Stimulated activated CD8-positive, alpha-beta memory T cell treated with anti-CD3 and anti-CD28 coated beads, Interleukin-4, amount 100 ng/mL, for 4 hours (primary cell): ENCODE measurements around the gene CACTIN.
"Not testable (repeated sequence)": the region's sequence is repeated elsewhere in the genome, so short reads cannot be mapped to it uniquely, and the experiment has no call there.

Source experiments
- DNase-seq, 2 donors: peaks; one replicate each; pipeline ENCODE4 v3.0.0-alpha.2; 2020; ENCODE audit warnings: low read depth in 2 of 2, low spot score in 1 of 2

CACTIN gene

GRCh38 chr19:3628766-3629165 lies 2.2 kb upstream of the CACTIN start:
- DNase-seq: not testable (repeated sequence)

GRCh38 chr19:3627351-3627723 lies 747 bp upstream of the CACTIN start:
- DNase-seq: no peak

- no peak for DNase-seq
Observed at GRCh38 chr19:3625996-3626472, 556 bp downstream of the CACTIN start.

- no peak for DNase-seq
Observed at GRCh38 chr19:3623716-3624115, 2.9 kb downstream of the CACTIN start.

- DNase-seq: no peak
Observed at GRCh38 chr19:3622224-3622623, 4.4 kb downstream of the CACTIN start.

- DNase-seq: no peak
Observed at GRCh38 chr19:3621689-3622088, 4.9 kb downstream of the CACTIN start.

- DNase-seq: no peak
Observed at GRCh38 chr19:3620817-3621547, 5.6 kb downstream of the CACTIN start.

GRCh38 chr19:3620145-3620816 lies 6.3 kb downstream of the CACTIN start:
- no peak for DNase-seq

- DNase-seq: no peak
Observed at GRCh38 chr19:3619631-3620012, 7.0 kb downstream of the CACTIN start.

GRCh38 chr19:3618811-3619630 lies 7.6 kb downstream of the CACTIN start:
- no peak for DNase-seq

- no peak for DNase-seq
Observed at GRCh38 chr19:3618144-3618810, 8.3 kb downstream of the CACTIN start.

GRCh38 chr19:3617463-3617862 lies 9.1 kb downstream of the CACTIN start:
- no peak for DNase-seq

GRCh38 chr19:3615524-3616135 lies 11.0 kb downstream of the CACTIN start:
- no peak for DNase-seq

- no peak for DNase-seq
Observed at GRCh38 chr19:3614858-3615505, 11.6 kb downstream of the CACTIN start.

- DNase-seq: no peak
Observed at GRCh38 chr19:3613818-3614661, 12.6 kb downstream of the CACTIN start.

- DNase-seq: no peak
Observed at GRCh38 chr19:3612901-3613741, 13.5 kb downstream of the CACTIN start.

- DNase-seq: no peak
Observed at GRCh38 chr19:3612330-3612729, 14.3 kb downstream of the CACTIN start.

- DNase-seq: no peak
Observed at GRCh38 chr19:3611841-3612240, 14.7 kb downstream of the CACTIN start.
